ENCODE measurements around the gene RXRB.
"Not testable (repeated sequence)": the region's sequence is repeated elsewhere in the genome, so short reads cannot be mapped to it uniquely, and the experiment has no call there.

RXRB gene

GRCh38 chr6:33160728-33161344, 39.6 kb downstream of the RXRB start:
- DNase-seq = no peak

DNA sequence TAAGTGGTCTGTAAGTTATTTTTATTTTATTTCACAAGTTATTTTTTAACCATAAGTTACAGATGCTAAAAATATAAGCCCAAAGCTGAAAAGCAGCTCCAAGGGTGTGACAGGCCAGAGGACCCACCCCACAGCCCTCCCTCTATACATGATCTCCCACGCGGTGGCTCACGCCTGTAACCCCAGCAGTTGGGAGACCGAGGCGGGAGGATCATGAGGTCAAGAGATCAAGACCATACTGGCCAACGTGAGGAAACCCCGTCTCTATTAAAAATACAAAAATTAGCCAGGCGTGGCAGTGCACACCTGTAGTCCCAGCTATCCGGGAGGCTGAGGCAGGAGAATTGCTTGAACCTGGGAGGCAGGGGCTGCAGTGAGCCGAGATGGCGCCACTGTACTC, 40.4 kb downstream of the RXRB start:
- no peak for DNase-seq

- no peak for DNase-seq
These were observed 43.5 kb downstream of the RXRB start for GRCh38 chr6:33156964-33157363.

- DNase-seq = no peak
These were observed 43.9 kb downstream of the RXRB start for GRCh38 chr6:33156561-33156960.

DNA sequence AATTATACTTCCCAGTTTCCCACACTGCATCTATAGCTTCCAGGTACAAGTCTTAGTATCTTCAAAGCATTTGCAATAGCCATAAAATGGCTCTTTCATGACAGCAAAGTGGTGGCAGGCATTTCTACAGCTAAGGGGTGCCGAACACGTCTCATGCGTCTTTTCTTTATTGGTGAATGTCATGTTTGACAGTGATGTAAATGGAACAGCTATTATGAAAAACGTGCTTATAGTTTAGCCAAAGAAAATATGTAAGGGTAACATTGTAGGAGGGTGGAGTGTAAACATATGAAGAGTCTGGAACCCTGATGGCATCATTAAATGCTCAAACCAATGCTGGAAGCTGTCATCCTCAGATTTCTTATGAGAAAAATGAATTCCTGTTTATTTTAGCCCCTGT, 46.1 kb downstream of the RXRB start:
- no peak for DNase-seq

DNA sequence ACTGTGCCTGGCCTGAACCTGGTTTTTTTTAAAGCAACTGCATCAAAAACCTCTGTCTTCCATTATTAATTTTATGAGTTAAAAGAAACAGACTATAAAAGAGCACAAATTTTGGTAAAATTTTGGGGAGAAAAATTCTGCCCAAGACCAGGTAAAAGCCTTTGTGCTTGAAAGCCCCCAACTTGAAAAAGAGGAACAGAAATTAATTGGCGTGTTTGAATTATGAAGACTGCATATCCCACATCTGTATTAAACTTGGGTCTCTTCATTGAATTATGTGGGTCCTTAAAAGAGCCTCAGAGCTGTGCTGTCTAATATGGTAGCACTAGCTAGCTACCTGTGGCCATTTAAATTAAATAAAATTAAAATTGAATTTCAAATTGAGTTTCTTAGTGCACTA, 49.4 kb downstream of the RXRB start:
- DNase-seq = no peak

- not testable (repeated sequence) for DNase-seq
These were observed 49.9 kb downstream of the RXRB start for GRCh38 chr6:33150560-33150959.

GRCh38 chr6:33147807-33148666, 52.4 kb downstream of the RXRB start:
- no peak for DNase-seq

- no peak for DNase-seq
These were observed 56.1 kb downstream of the RXRB start for GRCh38 chr6:33144373-33144772.

Data from activated gamma-delta T cell (primary cell).